LHCN-M2 (cell line): ENCODE data around the gene SLC25A48. TPM values are rescaled to one million over a fixed set of nuclear protein-coding genes. Genes with fewer than 3 reads are reported as not detected.
"Not testable (repeated sequence)": the region's sequence is repeated elsewhere in the genome, so short reads cannot be mapped to it uniquely, and the experiment has no call there.

Experiments used
- DNase-seq: peaks from one replicate; pipeline ENCODE4 v3.0.0-alpha.2; 2012; ENCODE audit warnings: low read depth
- total RNA-seq: library from RNA; depleted of rRNA; stranded (reverse); fragments of >200 nt; gene quantifications from 2 replicates; pipeline ENCODE4 v1.2.3, GENCODE V29; 2014

Gene SLC25A48
- total RNA-seq, 1 experiment from 2014 or later = not detected

DNA sequence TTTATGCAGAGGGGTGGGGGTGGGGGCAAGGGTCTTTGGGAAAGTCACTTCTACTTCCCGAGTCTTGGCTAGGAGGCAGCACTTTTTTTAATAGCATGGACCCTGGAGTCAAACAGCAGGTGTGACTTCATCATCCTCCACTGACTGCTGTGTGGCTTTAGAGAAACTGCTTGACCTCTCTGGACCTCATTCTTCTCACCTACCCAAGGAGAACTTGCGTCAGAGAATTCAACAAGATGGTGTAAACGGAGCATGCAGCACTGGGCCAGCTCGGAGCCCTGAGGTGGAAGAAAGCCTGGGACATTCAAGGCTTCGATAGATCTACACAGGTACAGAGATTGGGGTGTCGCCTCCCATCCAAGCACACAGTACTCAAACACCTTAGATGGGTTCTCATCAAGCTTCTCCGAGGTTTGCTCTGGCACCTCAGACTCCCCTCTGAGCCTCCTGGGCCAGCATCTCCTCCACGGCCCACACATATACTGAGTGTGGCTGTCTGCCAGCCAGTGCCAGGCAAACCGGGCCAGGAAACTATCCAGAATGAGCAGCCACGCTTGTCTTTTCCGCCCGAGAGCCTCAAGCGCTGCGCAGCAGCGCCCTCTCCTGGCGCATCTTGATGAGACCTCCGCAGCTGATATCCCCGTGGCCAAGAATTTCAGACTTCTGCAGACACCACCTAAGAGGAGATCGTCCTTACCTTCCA, 4.6 kb upstream of the SLC25A48 start:
- DNase-seq = peak; percentile 46

DNA sequence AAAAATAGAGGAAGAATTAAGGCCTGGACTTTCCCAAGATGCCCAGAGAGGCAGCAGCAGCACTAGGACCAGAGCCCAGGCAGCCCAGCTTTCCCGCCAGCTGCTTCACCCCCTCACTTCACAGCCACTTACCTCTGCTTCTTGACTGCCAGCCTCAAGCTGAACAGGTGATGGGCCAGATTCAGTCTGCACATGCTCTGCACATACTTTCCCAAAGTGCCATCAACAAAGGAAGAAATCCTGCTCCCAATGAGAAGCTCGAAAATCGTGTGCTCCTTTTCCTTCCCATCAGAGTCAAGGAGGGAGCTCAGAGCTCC, 4.1 kb upstream of the SLC25A48 start:
- DNase-seq = no peak

DNA sequence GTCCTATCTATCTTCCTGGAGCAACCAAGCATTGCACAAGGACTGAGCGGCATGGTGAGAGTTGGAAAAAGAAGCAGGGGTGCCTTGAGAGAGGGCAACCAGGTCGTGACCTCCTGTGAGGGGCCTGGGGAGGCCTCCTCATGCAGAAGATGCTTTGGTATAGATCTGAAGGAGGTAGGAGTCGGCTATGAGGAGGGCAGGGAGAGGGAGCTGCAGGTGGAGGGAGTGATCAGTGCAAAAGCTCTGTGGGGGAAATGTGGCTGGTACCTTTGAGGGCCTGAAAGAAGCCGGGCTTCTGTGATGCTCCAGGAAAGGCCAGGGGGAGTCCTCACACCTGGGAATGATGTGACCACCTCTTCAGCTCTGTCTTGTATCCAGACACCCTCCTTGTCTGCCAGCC, 3.6 kb upstream of the SLC25A48 start:
- no peak for DNase-seq

DNA sequence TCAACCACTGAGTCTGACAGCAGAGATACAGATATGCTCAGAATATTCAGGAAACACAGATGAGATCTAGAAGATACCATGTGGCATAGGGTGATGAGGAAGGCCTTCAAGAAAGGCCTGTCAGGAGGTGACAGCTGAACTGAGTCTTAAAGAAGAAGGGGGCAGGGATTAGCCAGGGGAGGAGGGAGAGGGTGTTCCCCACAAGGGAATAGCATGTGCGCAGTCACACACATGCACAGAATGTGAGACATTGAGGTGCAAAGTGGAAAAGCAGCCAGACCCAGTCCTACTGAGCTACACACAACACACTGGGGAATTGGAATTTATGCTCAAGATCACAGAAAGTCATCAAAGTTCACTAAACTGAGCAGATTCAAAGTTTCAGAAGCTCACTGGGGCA, 3.0 kb upstream of the SLC25A48 start:
- DNase-seq = no peak

DNA sequence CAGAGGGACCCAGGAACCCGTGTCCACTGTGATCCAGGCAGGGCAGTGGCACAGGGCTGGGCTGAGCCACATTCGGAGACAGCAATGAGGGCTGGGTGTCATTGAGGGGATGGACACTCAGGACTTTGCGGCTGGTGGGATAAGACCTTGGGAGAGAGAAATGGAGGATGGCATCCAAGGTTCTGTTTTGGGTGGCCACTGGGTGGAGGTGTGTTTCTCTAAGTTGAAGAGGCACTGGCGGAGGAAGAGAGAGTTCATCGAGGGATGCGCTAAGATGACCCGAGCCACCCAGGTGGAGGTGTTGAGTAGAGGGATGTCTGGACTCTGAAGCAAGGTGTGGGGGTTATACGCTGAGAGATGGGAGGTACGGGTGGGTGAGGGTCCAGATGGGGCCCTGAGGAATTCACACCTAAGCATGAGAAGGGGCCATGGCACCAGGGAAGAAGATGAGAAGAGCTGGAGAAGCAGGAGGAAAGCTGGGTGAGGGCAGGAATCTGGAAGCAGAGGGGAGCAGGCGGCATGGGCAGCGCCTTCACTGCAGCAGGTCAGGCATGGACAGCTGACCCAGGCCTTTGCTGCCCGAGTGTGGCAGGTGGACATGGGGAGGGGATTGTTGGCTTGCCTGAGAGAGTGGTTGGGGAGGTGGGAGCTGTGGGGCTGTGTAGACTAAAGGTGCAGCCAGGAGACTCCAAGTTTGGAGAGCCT, 2.5 kb upstream of the SLC25A48 start:
- no peak for DNase-seq

DNA sequence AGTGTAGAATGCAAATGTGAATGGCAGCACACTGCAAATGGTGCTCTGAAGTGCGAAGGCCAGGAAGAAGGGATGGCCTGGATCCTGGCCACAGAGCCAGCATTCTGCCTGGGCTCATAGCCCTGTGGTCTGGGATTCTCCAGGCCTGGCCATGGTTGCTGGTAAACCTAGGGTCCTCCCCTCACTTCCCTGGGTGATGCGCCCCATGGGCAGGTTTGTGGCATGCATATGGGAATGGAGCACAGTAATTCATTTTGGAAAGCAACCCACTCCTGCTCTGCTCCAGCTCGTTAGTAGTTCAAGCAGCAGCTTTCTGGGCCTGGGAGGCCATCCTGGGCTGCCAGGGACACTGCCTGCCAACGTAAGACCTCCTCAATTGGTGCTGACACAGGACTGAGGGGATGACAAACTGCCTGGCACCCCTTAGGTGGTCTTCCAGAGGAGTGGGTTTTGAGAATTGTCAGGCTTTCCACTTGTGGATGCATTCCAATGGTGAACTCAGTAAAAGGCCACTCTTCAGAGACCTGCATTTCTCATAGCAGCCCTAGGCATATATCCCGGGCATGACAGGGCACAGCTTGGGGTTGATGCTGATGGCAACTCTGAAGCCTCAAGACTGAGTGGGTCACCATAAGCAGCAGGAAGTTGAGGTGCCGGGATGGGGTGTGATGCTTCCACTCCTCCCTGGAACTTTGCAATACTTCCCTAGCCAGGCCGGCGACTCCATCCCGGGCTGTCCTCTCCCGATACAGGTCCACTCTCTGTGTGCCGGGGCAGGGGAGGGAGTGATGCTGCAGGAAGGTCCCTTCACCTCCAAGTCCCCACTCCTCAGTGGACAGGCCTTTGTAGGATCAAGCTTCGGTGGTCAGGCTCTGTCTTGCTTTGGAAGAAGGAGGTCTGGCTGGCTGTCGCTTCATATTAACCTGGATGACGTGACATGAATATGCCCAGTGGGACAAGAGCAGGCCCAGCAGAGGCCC, 1.2 kb upstream of the SLC25A48 start:
- no peak for DNase-seq

DNA sequence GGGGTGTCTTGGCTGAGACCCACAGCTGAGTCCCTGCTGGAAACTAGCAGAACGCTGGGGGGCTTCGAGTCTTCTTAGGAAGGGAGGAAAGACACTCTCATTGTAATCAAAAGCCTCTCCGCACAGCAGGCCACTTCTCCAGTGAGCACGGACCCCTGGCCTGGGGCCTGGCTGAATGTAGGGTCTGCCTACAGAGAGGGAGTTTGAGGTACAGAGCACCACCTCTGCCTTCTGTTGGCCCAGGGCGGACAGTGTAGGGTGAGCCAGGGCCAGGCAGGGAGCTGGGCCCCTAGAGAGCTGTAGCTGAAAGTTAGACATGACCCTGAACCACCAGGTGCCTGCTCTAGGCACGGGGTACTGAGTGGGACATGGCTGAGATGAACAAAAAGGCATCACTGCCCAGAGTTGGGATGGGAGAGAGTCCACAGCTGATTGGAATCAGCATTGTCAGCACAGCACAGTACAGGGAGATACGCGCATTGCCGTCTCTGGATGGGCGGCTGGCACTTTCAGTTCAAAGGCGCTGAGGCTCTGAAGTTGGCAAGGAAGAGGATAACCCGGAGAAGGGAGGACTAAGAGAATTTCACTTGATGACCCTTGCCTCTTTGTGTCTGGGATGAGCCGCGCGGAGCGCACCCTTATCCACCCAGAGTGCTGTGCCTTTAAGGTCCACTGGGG, 363 bp upstream of the SLC25A48 start:
- DNase-seq = no peak

DNA sequence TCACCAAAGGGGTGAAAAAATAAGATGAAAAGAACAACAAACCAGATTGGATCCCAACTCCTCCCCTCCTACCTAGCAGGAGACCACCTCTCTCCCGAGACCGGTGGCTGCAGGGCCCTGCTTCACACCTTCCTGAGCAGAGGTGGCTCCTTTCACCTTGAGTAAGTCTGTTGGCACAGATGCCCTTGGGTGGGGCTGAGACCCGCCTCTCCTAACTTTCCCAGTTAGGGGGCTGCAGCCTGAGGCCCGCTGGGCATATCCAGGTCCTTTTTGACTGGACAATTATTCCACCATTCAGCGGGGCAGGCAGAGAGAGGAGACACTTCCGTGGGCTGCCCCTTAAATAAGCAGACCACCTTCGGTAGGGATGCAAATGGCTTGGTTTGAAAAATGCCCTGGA, 1.3 kb downstream of the SLC25A48 start:
- DNase-seq = no peak

DNA sequence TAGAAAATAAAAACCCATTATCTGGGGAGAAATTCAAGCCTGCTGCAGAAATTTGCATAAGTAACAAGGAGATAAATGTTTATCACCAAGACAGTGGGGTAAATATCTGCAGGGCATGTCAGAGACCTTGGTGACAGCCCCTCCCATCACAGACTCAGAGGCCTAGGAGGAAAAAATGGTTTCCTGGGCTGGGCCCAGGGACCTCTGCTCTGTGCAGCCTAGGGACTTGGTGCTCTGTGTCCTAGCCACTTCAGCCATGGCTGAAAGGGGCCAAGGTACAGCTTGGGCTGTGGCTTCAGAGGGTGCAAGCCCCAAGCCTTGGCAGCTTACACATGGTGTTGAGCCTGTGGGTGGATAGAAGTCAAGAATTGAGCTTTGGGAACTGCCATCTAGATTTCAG, 3.9 kb downstream of the SLC25A48 start:
- not testable (repeated sequence) for DNase-seq

DNA sequence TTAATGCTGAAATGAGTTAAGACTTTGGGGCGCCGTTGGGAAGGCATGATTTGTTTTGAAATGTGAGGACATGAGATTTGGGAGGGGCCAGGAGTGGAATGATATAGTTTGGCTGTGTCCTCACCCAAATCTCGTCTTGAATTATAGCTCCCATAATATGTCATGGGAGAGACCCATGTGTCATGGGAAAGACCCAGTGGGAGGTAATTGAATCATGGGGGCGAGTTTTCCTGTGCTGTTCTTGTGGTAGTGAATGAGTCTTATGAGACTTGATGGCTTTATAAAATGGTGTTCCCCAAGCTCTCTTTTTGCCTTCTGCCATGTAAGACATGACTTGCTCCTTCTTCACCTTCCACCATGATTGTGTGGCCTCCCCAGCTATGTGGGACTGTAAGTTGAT, 5.1 kb downstream of the SLC25A48 start:
- no peak for DNase-seq

DNA sequence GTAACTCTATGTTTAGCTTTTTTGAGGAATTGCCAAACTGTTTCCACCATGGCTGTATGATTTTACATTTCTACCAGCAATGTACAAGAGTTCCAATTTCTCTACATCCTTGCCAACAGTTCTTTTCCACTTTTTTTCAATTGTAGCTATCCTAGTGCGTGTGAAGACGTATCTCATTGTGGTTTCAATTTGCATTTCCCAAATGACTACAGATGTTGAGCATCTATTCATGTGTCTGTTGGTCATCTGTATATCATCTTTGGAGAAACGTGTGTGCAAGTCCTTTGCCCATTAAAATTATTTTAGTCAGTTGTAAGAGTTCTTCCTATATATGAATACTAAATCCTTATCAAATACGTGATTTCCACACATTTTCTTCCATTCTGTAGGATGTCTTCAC, 6.5 kb downstream of the SLC25A48 start:
- DNase-seq = no peak

DNA sequence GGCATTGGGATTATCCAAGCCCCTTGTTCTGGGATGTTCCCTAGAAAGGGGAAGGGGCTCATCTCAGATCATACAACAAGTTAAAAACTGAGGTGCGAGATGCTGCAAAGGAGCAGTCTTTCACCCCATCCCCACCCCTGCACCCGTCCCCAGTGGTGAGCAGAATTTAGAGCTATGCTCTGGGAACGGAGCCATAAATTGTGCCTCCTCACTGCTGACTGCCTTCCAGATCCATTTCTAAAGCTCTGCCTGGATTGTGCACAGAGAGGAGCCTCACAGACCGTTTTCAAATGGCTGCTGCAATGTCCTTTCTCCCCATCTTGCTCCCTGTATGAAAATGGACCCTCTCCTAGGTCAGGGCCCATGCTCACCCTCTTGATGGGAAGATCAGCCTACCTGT, 8.3 kb downstream of the SLC25A48 start:
- no peak for DNase-seq

DNA sequence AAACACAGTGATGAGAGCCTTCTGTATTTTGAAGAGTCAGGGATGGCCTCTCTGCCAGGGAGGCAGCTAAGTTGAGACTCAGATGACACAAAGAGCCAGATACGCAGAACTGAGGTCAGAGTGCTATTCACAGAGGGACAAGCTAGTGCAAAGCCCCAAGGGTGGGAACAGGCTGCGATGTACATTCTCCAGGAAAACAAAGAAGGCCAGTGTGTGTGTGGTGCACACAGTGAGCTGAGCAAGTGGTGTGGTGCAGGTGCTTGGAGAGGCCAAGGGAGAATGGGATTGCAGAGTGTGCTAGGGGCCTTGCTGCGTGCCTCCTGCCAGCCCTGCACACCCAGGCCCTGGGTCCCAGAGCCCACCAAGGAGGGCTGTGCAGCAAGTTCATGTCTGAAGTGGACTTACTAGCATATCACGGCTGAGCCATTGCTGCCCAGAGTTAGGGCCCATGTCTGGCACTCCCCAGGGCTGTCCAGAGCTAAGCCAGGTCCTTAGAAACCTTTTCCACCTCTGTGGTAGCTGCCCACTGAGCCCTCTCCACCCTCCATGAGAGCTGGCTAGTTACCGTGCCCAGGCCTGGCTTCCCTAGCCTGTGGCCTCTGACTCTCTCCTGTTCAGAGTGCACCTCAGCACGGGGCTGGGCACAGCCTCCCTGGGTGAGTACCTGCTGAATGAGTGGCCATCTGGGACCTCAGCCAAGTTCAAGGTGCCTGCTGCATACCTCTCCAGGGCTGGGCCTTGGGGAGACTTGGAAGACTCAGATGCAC, 9.3 kb downstream of the SLC25A48 start:
- no peak for DNase-seq

DNA sequence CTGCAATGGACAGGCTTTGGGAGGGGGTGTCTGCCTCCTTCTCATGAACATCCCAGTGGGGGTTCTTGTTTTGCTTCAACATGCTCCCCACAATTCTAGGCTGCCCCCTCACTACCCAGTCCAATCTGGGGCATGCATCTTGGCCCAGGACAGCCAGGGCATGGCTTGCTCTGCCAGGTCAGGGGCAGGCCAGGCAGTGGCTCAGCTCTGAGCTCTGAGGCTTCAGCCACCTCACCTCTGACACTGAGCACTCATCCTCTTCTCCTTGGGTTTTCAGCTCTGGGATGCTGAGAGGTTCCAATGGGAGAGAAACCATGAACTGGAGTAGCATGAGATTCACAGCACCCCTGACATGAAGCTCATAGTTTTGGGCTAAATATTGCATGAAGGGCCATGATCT, 11.8 kb downstream of the SLC25A48 start:
- no peak for DNase-seq

DNA sequence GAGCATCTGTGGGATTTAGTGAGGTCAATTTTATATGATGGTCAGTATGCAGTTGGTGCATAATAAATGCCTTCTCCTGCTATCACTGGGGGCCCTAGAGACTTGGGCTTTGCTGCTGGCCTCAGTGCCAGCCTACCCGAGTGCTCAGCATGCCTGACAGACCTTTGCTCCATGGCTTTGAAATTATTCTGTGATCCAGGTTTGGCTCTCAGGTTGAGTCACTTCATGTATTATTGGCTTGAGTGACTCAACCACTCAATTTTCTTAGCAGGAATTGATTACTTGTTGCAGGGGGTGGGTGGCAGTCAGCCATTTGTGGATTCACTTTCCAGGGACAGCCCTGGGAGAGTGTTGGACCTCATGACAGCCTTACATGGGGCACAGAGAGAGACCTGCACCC, 13.5 kb downstream of the SLC25A48 start:
- DNase-seq = no peak

DNA sequence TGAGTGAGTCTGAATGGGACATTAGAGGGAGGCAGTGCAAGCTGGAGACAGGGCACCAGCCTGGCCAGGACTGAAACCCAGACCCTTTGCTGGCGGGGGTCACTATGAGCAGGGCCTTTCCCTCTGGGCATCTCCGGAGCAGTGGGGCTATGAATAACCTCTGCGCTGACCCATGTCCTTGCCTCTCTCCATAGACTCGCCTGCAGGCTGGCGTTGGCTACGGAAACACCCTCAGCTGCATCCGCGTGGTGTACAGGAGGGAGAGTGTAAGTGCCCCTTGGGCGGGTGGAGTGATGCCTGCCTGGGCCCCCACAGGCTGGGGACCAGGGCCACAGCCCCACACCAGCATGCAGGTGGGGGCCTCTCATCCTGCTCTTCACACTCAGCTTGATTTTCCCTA, 15.8 kb downstream of the SLC25A48 start:
- DNase-seq = no peak

DNA sequence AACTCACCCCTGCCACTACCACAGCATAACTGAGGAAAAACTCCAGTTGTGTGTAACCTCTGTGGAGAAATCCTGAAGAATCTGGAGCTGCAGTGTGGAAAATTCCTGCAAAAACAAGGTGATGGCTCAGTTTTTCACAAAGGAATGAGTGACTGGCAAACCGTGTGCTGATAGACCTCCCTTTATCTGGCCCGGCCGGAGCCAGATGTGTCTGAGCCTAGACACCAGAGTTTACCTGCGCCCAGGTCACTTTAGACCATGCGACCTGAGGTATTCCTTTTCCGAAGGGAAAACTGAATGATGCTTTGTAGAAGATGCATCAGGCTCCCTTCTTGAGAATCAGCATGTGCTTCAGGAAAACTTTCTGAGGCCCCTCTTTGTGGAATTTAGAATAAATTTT, 16.2 kb downstream of the SLC25A48 start:
- no peak for DNase-seq

DNA sequence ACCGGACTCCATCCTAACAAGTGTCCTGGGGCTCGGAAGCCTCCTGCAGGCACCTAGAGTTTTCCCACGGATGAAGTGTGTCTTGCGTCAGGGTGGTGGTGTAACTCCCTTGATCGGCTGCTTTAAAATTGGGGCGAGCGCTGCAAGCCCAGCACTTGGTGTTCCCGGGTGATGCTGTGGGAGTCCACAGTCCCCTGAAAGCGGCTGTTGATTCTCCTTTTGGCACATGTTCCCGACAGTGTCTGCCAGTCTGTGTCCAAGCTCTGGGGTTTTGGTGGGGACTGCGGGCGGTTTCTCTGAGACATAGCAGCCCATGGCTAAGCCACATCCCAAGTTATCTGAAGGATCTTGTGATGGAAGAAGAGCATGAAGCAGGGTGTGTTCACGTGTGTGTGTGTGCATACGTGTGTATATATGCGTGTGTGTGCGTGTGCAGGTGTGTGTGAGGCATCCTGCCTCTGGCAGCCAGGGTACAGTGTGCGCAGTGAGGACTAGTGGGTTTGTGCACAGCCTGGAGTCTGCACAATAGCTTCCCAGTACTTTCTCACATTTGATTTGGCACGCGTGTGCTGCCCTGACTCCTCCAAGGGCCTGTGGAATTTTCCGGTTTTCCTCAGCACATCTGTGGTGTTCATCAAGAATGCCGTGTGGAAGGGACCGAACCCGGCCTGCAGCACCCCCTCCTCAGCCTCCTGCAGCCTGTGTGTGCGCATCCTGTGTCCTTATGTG, 16.9 kb downstream of the SLC25A48 start:
- no peak for DNase-seq

DNA sequence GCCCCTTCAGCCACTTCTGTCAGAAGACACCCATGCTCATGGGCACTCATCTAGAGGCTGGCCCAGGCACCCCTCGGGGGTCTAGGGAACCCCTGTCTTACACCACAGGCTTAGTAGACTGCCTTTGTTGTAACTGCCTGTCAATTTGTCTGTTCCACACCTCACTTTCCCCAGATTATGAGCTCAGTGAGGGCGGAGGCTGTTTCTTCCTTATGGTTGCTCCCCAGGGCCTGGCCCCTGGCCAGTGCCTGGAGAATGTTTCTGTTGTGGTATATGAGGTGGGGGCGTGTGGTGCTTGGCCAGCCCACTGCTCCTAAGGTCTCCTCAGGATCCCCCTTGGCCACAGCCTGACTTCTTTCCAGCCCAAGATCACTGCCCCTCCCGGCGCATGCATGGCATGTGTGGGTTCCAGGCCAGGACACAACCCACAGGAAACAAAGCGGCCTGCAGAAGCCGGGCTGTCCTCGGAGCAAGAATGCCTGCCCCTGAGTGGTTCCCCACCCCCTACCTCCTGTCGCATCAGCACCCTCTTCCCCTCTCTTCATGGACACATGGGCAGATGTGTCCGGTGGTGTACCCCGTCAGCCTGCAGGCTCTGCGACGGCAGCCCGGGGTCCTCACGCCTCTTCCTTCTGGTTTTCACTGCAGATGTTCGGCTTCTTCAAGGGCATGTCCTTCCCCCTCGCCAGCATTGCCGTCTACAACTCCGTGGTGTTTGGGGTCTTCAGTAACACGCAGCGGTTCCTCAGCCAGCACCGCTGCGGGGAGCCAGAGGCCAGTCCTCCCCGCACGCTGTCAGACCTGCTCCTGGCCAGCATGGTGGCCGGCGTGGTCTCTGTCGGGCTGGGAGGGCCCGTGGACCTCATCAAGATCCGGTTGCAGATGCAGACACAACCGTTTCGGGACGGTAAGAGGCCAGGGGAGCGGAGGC, 17.7 kb downstream of the SLC25A48 start:
- DNase-seq = no peak
